Activated CD8-positive, alpha-beta memory T cell treated with anti-CD3 and anti-CD28 coated beads, Interleukin-2, amount 10 ng/mL, durations not matched to agents 7 days and 5 days (primary cell): ENCODE data around the gene ROBO2. TPM values are rescaled to one million over a fixed set of nuclear protein-coding genes. Genes with fewer than 3 reads are reported as not detected.

ENCODE experiments used
- ATAC-seq: fragments of 150-1000 bp; cut with Tn5 transposase; one replicate; pipeline ENCODE4 v1.10.0; 2021; ENCODE audit warnings: moderate library complexity
- CTCF ChIA-PET: fragments of 350-600 bp; sonication (Branson Sonifier 250); formaldehyde crosslinking; loops from one replicate; lab custom pipeline; 2021; ENCODE audit warnings: antibody characterized with exemption; lab: Charles Lee
- DNase-seq: peaks from one replicate; pipeline ENCODE4 v3.0.0-alpha.2; 2020
- H3K27ac Mint-ChIP-seq: one replicate; pipeline ENCODE4 v1.8.0; 2021; ENCODE audit warnings: mild to moderate bottlenecking, mixed read lengths
- H3K27me3 Mint-ChIP-seq: one replicate; pipeline ENCODE4 v1.8.0; 2021; ENCODE audit warnings: mixed read lengths
- H3K36me3 Mint-ChIP-seq: one replicate; pipeline ENCODE4 v1.8.0; 2021; ENCODE audit warnings: mild to moderate bottlenecking, mixed read lengths
- H3K4me1 Mint-ChIP-seq: one replicate; pipeline ENCODE4 v1.8.0; 2021; ENCODE audit warnings: mixed read lengths
- H3K4me3 Mint-ChIP-seq: one replicate; pipeline ENCODE4 v1.8.0; 2021; ENCODE audit warnings: mild to moderate bottlenecking, moderate library complexity, mixed read lengths
- H3K9me3 Mint-ChIP-seq: one replicate; pipeline ENCODE4 v1.8.0; 2022; ENCODE audit warnings: low read depth, mixed read lengths
- total RNA-seq, 2 experiments: library from RNA; stranded (reverse); gene quantifications; one replicate each; pipeline ENCODE4 v1.2.3, GENCODE V29; 2021

The ROBO2 gene
- total RNA-seq, 2 experiments from 2014 or later: not detected

DNA sequence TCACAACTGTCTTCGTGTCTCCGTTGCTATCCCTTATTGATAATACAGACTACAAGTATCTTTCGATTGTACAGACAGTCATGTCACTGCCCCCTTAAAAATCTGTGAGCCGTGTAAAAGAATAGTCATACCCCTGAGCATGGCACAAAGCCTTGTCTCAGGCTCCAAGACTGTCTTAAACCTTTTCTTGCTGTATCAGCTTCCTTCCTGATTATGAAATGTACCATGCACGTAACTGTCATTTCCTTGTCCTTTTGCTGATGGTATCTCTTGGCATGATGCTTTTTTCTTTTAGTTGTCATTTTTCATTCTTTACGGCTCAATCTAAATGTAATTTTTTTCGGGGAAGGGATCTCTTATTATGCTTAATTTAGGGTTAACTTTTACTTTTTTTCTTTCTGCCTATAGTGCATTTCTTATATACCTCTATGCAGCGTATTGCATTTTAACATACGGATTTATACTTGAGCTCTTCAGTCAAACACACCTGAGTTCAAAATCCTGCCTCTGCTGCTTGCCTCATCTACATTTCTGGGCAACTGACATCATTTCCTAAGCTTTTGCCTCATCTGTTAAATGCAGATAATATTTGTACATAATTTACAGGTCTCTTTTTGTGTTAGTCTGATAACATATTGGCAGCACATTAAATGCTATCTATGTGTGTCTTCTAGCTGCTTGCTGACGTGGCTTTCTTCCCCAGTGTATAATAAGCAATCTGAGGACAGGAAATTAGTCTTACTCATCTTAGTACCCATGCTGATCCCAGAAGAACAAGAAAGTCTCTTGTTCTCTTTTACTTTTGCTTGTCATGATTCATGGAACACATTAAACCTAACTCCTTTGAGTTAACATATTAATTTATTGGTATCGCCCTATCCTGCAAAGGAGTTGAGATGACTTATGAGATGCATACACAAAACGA is 57.3 kb downstream of the ROBO2 start:
- Mint-ChIP-seq H3K27me3 (no peaks in the 10 kb centered on the region), H3K9me3 (peaks cover 9% of the 10 kb centered on the region)
- CTCF ChIA-PET: no interaction called here

DNA sequence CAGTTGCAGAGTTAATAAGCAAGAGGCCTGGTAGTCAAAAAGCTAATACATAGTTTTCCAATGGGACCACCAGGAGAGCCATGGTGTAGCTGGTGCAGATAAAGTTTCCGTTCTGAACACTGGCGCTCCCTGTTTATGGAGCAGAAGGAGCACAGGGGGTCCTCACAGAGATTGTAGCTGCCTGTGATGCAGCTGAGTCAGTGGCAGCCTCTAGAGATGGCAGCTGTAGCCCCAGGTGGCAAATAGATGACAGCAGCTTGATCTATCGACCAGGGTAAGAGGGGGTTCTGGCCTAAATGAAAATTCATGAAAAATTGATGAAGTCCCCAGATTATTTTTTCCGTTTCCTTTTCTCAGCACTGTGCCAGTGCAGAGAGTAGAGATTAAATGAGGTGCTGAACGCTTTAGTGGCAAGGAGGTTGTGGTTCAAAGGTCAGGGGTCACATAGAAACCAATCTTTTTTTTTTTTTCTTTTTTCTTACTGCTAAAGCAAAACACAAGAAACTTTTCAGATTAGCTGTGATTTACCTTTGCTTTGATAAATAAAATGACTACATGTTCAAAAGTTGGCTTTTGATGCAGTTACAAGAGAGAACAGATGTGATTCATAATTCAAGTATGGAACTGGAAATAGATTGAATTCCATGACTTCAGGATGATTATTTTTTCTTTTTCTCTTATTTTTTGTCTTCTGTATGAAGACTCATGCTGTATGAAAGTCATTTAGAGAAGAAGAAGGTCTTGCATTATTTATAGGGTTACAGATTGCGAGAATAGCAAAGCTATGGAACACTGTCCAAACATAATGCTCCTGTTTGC is 63.3 kb downstream of the ROBO2 start:
- CTCF ChIA-PET: no interaction called here
- no peaks in the 10 kb centered on the region for H3K27me3 Mint-ChIP-seq

More for the DNA sequence above, 57.3 kb downstream of the ROBO2 start:
- Mint-ChIP-seq H3K4me3 (no peak overlapping the region), H3K36me3 (no peaks in the 10 kb centered on the region), H3K27ac (no peak overlapping the region), H3K4me1 (no peaks in the 10 kb centered on the region)
- DNase-seq (no peak), ATAC-seq (no peak)

DNA sequence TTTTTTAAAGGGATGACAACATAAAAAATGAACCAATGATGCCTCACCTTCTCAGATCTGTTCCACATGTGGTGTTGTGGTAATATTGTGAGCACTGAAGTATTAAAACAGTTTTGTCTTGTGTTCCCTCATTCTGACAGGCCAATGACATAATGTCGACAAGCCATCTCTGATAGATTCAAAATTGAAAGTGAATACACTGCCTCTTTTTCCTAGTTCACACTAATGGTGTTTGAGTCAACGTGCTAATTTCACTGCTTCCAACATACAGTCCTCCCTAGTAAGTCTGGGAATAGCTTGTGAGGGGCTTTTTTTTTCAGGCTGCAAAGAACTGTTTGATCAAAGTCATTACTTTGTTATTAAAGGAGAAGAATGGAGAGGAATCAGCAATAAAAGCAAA is 82.8 kb downstream of the ROBO2 start:
- CTCF ChIA-PET: no interaction called here
- H3K36me3 Mint-ChIP-seq: peaks cover 2% of the 10 kb centered on the region
- H3K27ac Mint-ChIP-seq: no peak overlapping the region
- H3K9me3 Mint-ChIP-seq: peaks cover 5% of the 10 kb centered on the region
- H3K4me3 Mint-ChIP-seq: no peak overlapping the region
- H3K4me1 Mint-ChIP-seq: no peaks in the 10 kb centered on the region
- H3K27me3 Mint-ChIP-seq: no peaks in the 10 kb centered on the region
- no peak for DNase-seq
- no peak for ATAC-seq

More for the DNA sequence above, 63.3 kb downstream of the ROBO2 start:
- Mint-ChIP-seq H3K27ac (no peak overlapping the region), H3K9me3 (peaks cover under 1% of the 10 kb centered on the region), H3K4me3 (no peak overlapping the region), H3K36me3 (no peaks in the 10 kb centered on the region), H3K4me1 (no peaks in the 10 kb centered on the region)
- ATAC-seq (no peak), DNase-seq (no peak)

DNA sequence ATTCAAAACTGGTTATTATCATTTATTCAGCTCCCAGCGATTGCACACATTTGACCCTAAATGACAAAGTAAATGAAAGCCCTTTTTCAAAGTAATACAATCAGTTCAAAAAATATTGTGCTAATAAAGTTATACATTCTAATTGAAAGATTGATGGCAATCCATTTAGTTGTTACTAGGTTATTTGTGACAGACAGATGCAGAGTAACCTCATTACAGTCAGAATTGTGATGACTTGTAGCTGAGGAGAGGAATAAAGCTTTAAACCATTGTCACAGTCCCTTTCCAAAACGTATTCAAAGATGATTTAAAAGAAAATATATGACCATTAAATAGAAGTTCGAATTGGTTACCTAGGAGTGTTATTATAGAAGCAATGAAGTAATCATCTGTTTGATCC is 86.1 kb downstream of the ROBO2 start:
- peaks cover 2% of the 10 kb centered on the region for H3K36me3 Mint-ChIP-seq
- no peaks in the 10 kb centered on the region for H3K4me1 Mint-ChIP-seq
- DNase-seq (no peak), ATAC-seq (no peak)
- CTCF ChIA-PET: no interaction called here
- H3K9me3 Mint-ChIP-seq: peaks cover 10% of the 10 kb centered on the region
- no peak overlapping the region for H3K27ac Mint-ChIP-seq
- H3K27me3 Mint-ChIP-seq: no peaks in the 10 kb centered on the region
- H3K4me3 Mint-ChIP-seq: no peak overlapping the region

DNA sequence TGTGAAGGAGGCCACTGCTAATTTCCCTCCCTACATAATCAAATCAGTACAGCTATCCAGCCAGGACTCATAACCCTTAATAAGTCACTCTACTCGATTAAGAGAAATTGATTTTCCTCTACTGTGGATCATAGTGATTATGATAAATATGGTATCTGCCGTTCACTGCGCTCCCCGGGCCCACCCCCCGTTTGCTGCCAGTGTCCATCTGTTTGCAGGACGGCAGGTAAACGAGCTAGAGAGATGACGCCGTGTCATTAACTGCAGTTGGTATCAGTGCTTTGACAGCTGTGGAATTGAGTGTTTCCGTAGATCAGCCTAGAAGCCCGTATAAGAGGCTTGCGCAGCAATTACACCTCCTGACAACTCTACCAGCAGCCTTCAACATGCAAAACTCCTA is 94.9 kb downstream of the ROBO2 start:
- Mint-ChIP-seq H3K4me1 (no peaks in the 10 kb centered on the region), H3K9me3 (peaks cover 3% of the 10 kb centered on the region), H3K27me3 (no peaks in the 10 kb centered on the region), H3K4me3 (no peak overlapping the region), H3K27ac (no peak overlapping the region), H3K36me3 (no peaks in the 10 kb centered on the region)
- DNase-seq: no peak
- CTCF ChIA-PET: no interaction called here
- ATAC-seq: no peak

DNA sequence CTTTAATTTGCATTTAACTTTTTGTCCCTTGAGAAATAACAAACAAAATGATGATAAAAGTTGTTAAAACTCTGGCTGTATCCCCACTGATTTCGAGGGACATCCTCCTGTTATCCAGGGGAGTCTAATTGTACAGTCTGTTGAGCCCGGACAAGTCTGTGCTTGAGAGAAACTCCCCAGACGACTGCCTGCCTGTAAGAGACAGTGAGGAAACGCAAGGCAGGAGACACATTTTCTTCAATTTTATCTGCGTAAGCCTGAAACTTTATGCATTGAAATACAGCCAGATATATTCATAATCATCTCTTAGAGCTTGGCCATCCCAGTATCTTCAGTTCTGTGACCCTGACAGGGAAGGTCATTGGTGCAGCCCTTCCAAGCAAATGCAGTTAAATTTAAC is 97.7 kb downstream of the ROBO2 start:
- ATAC-seq (no peak), DNase-seq (no peak)
- CTCF ChIA-PET: no interaction called here
- H3K4me3 Mint-ChIP-seq: no peak overlapping the region
- H3K4me1 Mint-ChIP-seq: no peaks in the 10 kb centered on the region
- peaks cover 2% of the 10 kb centered on the region for H3K9me3 Mint-ChIP-seq
- H3K36me3 Mint-ChIP-seq: no peaks in the 10 kb centered on the region
- H3K27me3 Mint-ChIP-seq: no peaks in the 10 kb centered on the region
- H3K27ac Mint-ChIP-seq: no peak overlapping the region

DNA sequence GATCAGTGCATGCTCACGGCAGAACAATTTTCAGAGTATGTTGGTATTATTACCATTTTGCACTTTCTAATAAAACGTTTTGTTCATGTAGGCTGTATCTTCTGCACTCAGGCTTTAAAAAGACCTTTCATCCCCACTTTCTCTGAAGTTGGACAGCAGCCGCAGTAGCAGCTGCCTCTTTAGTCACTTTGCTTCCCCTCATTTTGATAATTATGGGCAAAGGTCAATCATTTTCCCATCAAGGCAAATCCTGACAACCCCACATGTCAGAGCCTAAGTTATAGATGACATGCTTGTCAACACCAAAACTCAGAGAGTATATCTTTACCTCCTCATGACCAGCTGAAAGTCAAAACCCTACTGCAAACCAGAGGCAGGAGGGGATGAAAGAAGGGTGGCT is 99.7 kb downstream of the ROBO2 start:
- no peak for DNase-seq
- Mint-ChIP-seq H3K27me3 (no peaks in the 10 kb centered on the region), H3K36me3 (no peaks in the 10 kb centered on the region), H3K9me3 (peaks cover 6% of the 10 kb centered on the region), H3K4me3 (no peak overlapping the region), H3K4me1 (no peaks in the 10 kb centered on the region), H3K27ac (no peak overlapping the region)
- CTCF ChIA-PET: no interaction called here
- ATAC-seq: no peak

DNA sequence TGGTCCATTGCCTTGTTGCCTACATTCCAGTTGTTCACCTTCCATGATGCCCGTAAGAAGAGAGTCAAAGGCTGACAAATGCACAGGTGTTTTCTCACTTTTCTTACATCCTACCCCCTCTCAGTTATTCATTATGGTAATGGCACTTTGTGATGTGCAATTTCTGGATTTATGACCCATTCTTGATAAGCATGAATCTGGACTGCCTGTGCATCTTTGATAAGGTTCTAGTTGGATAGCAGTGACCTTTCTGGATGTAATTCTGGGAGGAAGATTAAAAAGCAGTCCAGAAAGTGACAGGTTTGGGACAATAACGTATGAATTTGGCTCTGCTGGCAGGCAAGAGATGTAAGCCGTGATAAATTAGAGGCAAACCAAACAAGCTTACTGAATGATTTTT is 101.5 kb downstream of the ROBO2 start:
- no peaks in the 10 kb centered on the region for H3K27me3 Mint-ChIP-seq
- CTCF ChIA-PET: interaction anchor here (0.5 kb wide), 1 partner anchor 51 kb away, joined by 4 read pairs; no protein-coding TSS in a partner anchor
- ATAC-seq (no peak), DNase-seq (no peak)
- H3K36me3 Mint-ChIP-seq: no peaks in the 10 kb centered on the region
- H3K9me3 Mint-ChIP-seq: peaks cover 6% of the 10 kb centered on the region
- no peak overlapping the region for H3K27ac Mint-ChIP-seq
- no peak overlapping the region for H3K4me3 Mint-ChIP-seq
- H3K4me1 Mint-ChIP-seq: no peaks in the 10 kb centered on the region

DNA sequence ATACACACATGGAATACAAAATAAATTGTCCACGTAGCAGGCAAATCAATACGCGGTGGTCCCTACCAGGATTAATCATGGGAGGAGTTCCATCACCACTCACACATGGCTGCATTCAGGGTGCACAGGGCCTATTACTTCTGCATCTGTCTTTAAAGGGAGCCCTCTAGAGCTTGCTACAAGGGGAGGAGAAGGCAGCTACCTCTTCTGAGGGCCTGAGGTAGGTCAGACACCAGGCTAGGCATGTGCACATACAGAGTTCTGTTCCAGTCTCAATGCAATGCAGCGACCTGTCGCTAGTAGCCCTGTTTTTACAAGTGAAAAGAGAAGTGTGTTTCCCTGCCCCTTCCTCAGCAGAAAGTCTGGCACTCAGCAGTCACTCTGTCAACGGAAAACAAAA is 102.7 kb downstream of the ROBO2 start:
- Mint-ChIP-seq H3K36me3 (no peaks in the 10 kb centered on the region), H3K4me1 (no peaks in the 10 kb centered on the region), H3K4me3 (no peak overlapping the region), H3K27me3 (no peaks in the 10 kb centered on the region), H3K27ac (no peak overlapping the region), H3K9me3 (peaks cover 6% of the 10 kb centered on the region)
- DNase-seq: no peak
- CTCF ChIA-PET: no interaction called here
- ATAC-seq: no peak

DNA sequence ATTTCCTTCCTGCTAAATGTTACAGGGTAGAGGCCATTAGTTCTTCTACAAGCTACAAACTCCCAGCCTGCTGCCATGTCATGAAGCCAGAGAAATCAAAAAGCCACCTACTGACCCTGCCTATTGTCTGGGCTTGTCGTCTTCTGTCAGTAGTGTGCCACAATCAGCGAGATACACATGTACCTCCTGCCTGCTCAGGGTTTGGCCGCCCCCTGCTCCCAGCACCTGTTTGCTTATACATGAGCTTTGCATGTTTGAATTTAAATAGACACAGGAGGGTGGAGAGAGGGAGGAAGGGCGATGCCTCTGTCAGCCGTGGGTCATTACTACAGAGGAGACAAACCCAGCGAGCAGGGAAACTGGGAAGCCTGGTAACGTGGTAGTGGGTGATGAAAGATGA is 106.1 kb downstream of the ROBO2 start:
- H3K36me3 Mint-ChIP-seq: no peaks in the 10 kb centered on the region
- no peaks in the 10 kb centered on the region for H3K4me1 Mint-ChIP-seq
- H3K27ac Mint-ChIP-seq: no peak overlapping the region
- ATAC-seq (no peak), DNase-seq (no peak)
- CTCF ChIA-PET: no interaction called here
- H3K4me3 Mint-ChIP-seq: no peak overlapping the region
- peaks cover 10% of the 10 kb centered on the region for H3K9me3 Mint-ChIP-seq
- no peaks in the 10 kb centered on the region for H3K27me3 Mint-ChIP-seq

DNA sequence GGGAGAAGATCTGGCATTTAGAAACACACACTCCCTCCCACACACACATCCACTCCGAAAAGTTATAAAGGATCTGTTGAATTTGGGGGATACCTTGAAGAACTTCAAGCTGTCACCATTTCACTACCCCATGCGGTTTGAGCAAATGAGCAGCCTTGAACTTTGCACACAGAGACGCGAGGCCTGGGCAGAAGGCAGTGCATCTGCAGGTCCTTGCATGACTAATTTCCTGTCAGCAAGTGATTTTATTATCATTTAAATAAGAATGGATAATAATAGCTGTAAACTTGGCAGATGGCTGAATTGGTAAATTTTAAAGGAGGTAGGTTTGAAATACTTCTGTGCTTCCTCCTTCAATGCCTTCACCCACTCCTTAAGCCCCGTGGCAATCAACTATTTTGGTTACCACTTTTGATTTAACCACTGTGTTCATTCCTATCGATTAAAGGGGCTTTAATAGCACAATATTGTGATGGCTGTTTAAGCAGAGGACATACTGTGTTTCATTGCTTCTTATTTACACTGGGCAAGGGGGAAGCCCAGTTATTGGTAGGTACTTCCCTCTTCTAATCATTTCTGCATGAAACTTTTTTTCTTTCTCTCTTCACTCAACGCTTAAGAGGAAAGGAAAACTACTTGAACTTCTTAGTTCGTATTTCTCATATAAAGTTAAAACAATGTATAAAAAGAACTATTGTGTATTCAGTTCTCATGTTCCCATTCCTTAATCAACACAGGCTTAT is 108.1 kb downstream of the ROBO2 start:
- H3K36me3 Mint-ChIP-seq: no peaks in the 10 kb centered on the region
- ATAC-seq: no peak
- CTCF ChIA-PET: no interaction called here
- H3K4me1 Mint-ChIP-seq: no peaks in the 10 kb centered on the region
- no peaks in the 10 kb centered on the region for H3K27me3 Mint-ChIP-seq
- no peak overlapping the region for H3K4me3 Mint-ChIP-seq
- no peak for DNase-seq
- H3K27ac Mint-ChIP-seq: no peak overlapping the region
- peaks cover 12% of the 10 kb centered on the region for H3K9me3 Mint-ChIP-seq

DNA sequence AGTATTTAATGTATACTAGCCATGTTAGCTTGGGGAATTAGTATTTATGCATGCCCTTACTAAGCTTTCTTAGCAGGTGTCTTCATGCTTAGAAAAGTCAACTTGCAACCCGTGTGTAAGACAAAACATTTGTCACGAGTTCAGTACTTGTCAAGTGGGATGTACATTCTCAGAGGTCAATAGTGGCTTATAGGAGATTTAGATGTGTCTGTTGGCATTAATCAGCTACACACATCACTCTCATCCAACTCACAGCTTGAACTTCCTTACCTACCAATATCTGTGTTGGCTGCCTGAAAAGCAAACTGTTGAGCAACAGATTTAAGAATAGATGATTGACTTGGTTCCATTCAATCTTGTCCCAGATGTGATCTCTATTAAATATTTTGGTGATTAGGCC is 109.5 kb downstream of the ROBO2 start:
- peaks cover 7% of the 10 kb centered on the region for H3K9me3 Mint-ChIP-seq
- no peak for ATAC-seq
- no peak overlapping the region for H3K4me3 Mint-ChIP-seq
- no peaks in the 10 kb centered on the region for H3K27me3 Mint-ChIP-seq
- no peak for DNase-seq
- CTCF ChIA-PET: no interaction called here
- H3K4me1 Mint-ChIP-seq: no peaks in the 10 kb centered on the region
- no peaks in the 10 kb centered on the region for H3K36me3 Mint-ChIP-seq
- no peak overlapping the region for H3K27ac Mint-ChIP-seq

DNA sequence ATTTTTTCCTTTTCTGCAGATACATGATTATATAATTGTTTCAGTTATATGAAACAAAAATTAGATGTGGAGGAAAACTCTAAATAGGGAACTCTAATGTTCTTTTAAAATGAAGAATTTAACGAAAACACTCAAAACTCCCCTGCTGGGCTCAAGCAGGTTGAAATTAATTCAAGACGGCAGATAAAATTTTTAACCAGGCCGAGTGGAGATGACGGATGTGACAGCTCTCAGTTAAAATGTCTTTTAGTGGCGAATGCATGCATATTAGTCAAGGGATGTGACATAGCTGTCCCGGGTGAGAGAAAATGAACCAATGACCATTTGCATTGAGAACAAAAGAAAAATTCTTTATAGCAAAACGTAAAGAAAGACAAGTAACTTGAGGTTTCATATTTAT is 110.1 kb downstream of the ROBO2 start:
- CTCF ChIA-PET: no interaction called here
- Mint-ChIP-seq H3K27me3 (no peaks in the 10 kb centered on the region), H3K4me1 (no peaks in the 10 kb centered on the region)

More for the DNA sequence above, 110.1 kb downstream of the ROBO2 start:
- H3K9me3 Mint-ChIP-seq: peaks cover 8% of the 10 kb centered on the region
- DNase-seq (no peak), ATAC-seq (no peak)
- H3K36me3 Mint-ChIP-seq: no peaks in the 10 kb centered on the region
- H3K4me3 Mint-ChIP-seq: no peak overlapping the region
- H3K27ac Mint-ChIP-seq: no peak overlapping the region
